Aorta (tissue), 5 donors: ENCODE data around the gene ABCC4. TPM values are rescaled to one million over a fixed set of nuclear protein-coding genes. Genes with fewer than 3 reads are reported as not detected.
"Not testable (repeated sequence)": the region's sequence is repeated elsewhere in the genome, so short reads cannot be mapped to it uniquely, and the experiment has no call there.

Experiments
- ATAC-seq: fragments of 200-7000 bp; cut with Tn5 transposase; one replicate; pipeline ENCODE4 v1.9.1; 2022; ENCODE audit warnings: moderate library complexity; ENCODE audit not compliant: low FRiP score
- DNase-seq, 2 donors: peaks; one replicate each; pipeline ENCODE4 v3.0.0-alpha.2; 2020
- H3K27ac ChIP-seq, 2 donors: one replicate each; pipeline ENCODE4 v1.5.1; 2013; ENCODE audit warnings: low read length in 2 of 2, mild to moderate bottlenecking in 2 of 2, moderate library complexity in 2 of 2, control low read depth in 1 of 2, inconsistent platforms in 1 of 2, low read depth in 1 of 2
- H3K27me3 ChIP-seq, 2 donors: one replicate each; pipeline ENCODE4 v1.6.1; 2013; ENCODE audit warnings: control low read depth in 1 of 2, low read length in 1 of 2, mild to moderate bottlenecking in 1 of 2, moderate library complexity in 1 of 2; ENCODE audit not compliant: insufficient read depth in 2 of 2, control insufficient read depth in 1 of 2
- H3K36me3 ChIP-seq, 2 donors: one replicate each; pipeline ENCODE4 v1.6.1; 2013; ENCODE audit warnings: control low read depth in 1 of 2, low read length in 1 of 2, mild to moderate bottlenecking in 1 of 2; ENCODE audit not compliant: insufficient read depth in 2 of 2, control insufficient read depth in 1 of 2
- H3K4me1 ChIP-seq, 2 donors: one replicate each; pipeline ENCODE4 v1.6.1; 2013; ENCODE audit warnings: low read length in 2 of 2, control low read depth in 1 of 2, mild to moderate bottlenecking in 1 of 2, moderate library complexity in 1 of 2; ENCODE audit not compliant: insufficient read depth in 2 of 2, control insufficient read depth in 1 of 2
- H3K4me3 ChIP-seq, 2 donors: one replicate each; pipeline ENCODE4 v1.5.1; 2013; ENCODE audit warnings: low read length in 2 of 2, control low read depth in 1 of 2, mild to moderate bottlenecking in 1 of 2
- H3K9me3 ChIP-seq: one replicate; pipeline ENCODE4 v1.6.1; 2013; ENCODE audit warnings: mild to moderate bottlenecking, low read length; ENCODE audit not compliant: control insufficient read depth
- WGBS, 2 donors: extraction: QIAGEN DNeasy Blood & Tissue Kit; methylation state at CpG; one replicate each; pipeline ENCODE4 v1.1.7; 2013; 5-methylcytosine and 5-hydroxymethylcytosine counted together
- intact Hi-C, 2 donors: fragments of 100-400 bp; cut with DNase I; formaldehyde crosslinking; loops; one replicate each; pipeline versions ENCODE4 v1.14.2 to v1.15.0; 2022
- polyA plus RNA-seq, 2 donors: library from polyadenylated mRNA; stranded (reverse); fragments of 200-250 nt; gene quantifications; one replicate each; pipeline ENCODE4 v1.2.3, GENCODE V29; 2013
- total RNA-seq, 2 donors: library from RNA; stranded (reverse); fragmentation: NEBNext Ultra II Directional; extraction: Animal tissue kit (Norgen Biotek cat#: 25700); gene quantifications; one replicate each; pipeline ENCODE4 v1.2.1, GENCODE V29; 2021
- donor health status: healthy with polysubstance abuse.
- donor health status: Bipolar disorder and iron deficiency.
- donor health status: DM: no; HTN: no; CAD: no.
- donor health status: DM: no; HTN: no; CAD: no.
- donor health status: DM: yes; HTN: yes; CAD: no.

The ABCC4 gene
- total and polyA plus RNA-seq, 4 donors, result 0.38 to 18.6 (median 5.9) TPM

- Histone ChIP-seq H3K36me3 (no peaks in the 10 kb centered on the region), H3K4me3 (no peak overlapping the region), H3K27me3 (no peaks in the 10 kb centered on the region), H3K4me1 (no peaks in the 10 kb centered on the region), H3K27ac (no peak overlapping the region), H3K9me3 (no peaks in the 10 kb centered on the region)
- intact Hi-C loops, result no loop called here
- no peak for ATAC-seq
- DNase-seq, result no peak
- WGBS, 2 donors, result 64 to 66% methylated on average over 5 of the region's 5 CpGs
These were observed 118.5 kb downstream of the ABCC4 start for GRCh38 chr13:95182570-95183265.

DNA sequence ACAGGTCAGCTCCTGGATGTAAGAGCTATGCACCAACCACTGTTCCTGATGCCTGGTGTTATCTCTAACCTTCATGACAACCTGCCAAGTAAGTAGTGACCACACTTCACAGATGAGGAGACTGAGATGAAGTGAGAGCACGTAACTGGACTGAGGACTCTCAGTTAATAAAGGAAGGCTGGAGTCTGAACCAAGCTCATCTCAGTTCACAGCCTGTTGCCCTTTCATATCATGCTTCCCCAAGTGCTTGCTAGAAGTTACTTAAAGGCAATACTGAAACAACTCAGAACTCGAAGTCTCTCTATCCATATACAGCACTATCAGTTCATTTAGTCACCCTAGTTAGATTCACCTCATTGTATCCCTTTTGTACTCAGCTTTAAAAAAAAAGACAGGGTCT lies 119.7 kb downstream of the ABCC4 start:
- no peak overlapping the region for H3K27ac ChIP-seq
- 75 to 93% methylated on average over 2 of the region's 2 CpGs for WGBS, 2 donors
- H3K4me1 ChIP-seq, result no peaks in the 10 kb centered on the region
- H3K27me3 ChIP-seq, result no peaks in the 10 kb centered on the region
- H3K36me3 ChIP-seq, result no peaks in the 10 kb centered on the region
- intact Hi-C loops, result no loop called here
- no peak overlapping the region for H3K4me3 ChIP-seq
- ATAC-seq (no peak), DNase-seq (no peak)
- H3K9me3 ChIP-seq, result no peaks in the 10 kb centered on the region

DNA sequence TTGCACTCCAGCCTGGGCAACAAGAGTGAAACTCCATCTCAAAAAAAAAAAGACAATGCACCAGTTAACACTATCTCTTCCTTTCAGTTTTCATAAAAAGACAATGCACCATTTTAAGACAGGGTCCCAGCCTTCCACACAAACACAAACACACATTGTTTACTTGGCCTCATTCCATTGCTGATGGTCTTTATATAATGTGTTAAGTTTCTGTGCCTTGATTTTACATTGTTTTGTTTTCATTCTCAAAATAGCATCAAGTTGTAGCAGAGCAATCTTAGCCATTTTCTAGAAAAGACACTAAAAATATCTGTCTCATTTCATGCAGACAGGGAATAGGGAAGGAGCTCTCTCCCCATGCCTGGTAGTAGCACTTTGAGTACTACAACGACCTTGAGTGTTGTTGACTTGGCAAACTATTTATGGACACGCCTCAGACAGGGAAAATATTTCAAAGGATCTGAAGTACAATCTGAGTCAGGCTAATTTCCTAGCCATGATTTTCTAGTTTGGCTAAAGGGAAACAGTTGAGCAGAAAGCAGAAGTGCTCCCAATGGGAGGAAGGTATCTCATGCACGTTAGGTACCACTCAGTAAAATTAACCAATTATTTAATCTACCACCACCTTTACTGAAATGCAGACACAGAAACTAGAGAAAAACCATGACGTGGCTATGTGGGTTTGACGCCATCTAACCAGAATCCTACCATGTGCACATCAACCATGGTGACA lies 120.6 kb downstream of the ABCC4 start:
- no peaks in the 10 kb centered on the region for H3K36me3 ChIP-seq
- no peak overlapping the region for H3K4me3 ChIP-seq
- DNase-seq (no peak), ATAC-seq (no peak)
- no peak overlapping the region for H3K27ac ChIP-seq
- H3K9me3 ChIP-seq, result no peaks in the 10 kb centered on the region
- H3K4me1 ChIP-seq, result no peaks in the 10 kb centered on the region
- no peaks in the 10 kb centered on the region for H3K27me3 ChIP-seq
- intact Hi-C loops, result no loop called here
- whole genome bisulfite sequencing, 2 donors, result 51 to 53% methylated on average over 5 of the region's 5 CpGs

DNA sequence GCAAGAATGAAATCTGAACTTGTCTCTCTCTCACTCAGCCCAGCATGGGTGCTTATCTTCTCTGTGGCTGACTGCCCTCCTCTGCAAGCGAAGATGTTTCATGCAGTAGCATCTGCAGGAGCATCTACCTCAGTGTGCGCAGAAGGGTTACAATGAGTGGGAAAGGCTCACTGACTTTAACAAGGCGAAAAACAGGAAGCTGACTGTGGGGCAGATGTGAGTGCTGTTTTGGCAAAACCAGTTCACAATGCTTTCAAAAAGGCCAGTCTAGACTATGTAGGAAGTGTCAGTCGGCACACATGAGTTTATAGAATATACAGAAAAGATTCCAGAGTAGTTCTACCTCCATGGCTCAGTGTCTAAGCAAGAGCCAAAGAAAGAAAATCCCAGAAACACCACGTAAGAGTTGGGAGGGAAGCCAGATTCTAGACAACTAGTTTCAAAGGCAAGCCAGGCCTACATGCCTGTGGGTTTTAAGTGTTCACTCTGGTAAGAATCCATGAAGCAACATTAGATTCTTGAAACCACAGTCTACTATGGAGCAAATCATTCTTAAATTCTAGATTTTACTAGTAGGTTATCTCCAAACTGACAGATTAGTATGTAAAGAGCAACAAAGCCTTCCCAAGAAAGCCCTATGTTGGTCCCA lies 124.5 kb downstream of the ABCC4 start:
- Histone ChIP-seq H3K27me3 (no peaks in the 10 kb centered on the region), H3K9me3 (no peaks in the 10 kb centered on the region), H3K27ac (no peak overlapping the region), H3K4me1 (no peaks in the 10 kb centered on the region), H3K36me3 (no peaks in the 10 kb centered on the region), H3K4me3 (no peak overlapping the region)
- no peak for ATAC-seq
- 73 to 78% methylated on average over 5 of the region's 5 CpGs for WGBS, 2 donors
- DNase-seq, result no peak
- intact Hi-C loops, result no loop called here

DNA sequence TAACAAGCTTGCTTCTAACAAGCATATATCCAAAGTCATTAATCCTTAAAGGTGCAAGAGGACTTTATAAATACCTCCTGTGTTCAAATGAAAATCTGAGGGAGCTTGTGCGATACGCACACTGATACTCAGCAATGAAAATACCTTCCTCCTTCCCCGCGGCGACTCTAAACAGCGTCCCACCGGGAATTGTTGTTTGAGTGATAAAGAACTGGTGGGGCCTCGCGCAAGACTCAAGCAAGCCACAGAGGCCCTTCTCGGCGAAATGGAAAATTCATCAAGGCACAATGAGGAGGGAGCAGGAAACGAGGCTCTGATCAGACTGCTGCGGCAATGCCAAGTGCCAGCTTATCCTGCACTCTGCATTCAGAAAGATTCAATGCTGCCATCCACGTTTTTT lies 126.7 kb downstream of the ABCC4 start:
- DNase-seq, result no peak
- 45 to 53% methylated on average over 14 of the region's 14 CpGs for WGBS, 2 donors
- H3K36me3 ChIP-seq, result no peaks in the 10 kb centered on the region
- H3K9me3 ChIP-seq, result no peaks in the 10 kb centered on the region
- intact Hi-C loops, result no loop called here
- no peaks in the 10 kb centered on the region for H3K27me3 ChIP-seq
- H3K27ac ChIP-seq, result no peak overlapping the region
- no peak overlapping the region for H3K4me3 ChIP-seq
- no peaks in the 10 kb centered on the region for H3K4me1 ChIP-seq
- ATAC-seq, result no peak

DNA sequence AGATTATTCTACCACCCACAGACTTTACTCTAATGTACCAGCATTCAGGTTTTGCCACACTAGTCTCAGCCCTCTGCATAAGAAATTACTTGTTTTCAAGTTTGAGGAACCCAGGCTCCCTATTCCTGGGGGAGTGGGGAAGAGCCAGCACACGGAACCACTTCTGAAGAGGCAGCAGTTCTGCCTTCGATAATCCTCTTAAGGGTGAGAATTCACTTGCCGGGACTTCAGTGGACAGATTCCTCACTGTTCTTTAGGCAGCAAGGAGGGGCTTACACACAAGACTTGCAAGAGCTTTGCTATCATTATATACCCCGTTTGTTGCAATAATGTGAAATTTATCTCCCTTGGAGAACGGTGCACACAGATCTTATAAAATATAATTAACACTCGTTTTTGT lies 133.1 kb downstream of the ABCC4 start:
- WGBS, 2 donors, result 92 to 94% methylated on average over 6 of the region's 6 CpGs
- intact Hi-C loops, result no loop called here
- Histone ChIP-seq H3K4me3 (no peak overlapping the region), H3K4me1 (no peaks in the 10 kb centered on the region), H3K27ac (no peak overlapping the region), H3K9me3 (no peaks in the 10 kb centered on the region), H3K36me3 (no peaks in the 10 kb centered on the region), H3K27me3 (no peaks in the 10 kb centered on the region)
- ATAC-seq (no peak), DNase-seq (no peak)

DNA sequence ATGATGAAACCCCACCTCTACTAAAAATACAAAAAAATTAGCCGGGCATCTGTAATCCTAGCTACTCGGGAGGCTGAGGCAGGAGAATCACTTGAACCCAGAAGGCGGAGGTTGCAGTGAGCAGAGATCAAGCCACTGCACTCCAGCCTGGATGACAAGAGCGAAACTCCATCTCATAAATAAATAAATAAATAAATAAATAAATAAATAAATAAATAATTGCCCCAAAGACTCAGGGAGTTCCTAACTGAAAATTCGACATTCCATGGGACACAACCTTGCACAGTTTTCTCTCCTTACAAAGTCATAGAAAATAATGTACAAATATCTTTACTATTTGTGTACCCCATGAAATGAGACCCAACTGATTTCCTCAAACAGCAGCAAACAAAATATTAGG lies 134.2 kb downstream of the ABCC4 start:
- WGBS, 2 donors, result 98% methylated on average over 5 of the region's 5 CpGs
- DNase-seq, H3K4me1 ChIP-seq, H3K27ac ChIP-seq, H3K27me3 ChIP-seq, H3K4me3 ChIP-seq, H3K9me3 ChIP-seq, H3K36me3 ChIP-seq, ATAC-seq, intact Hi-C loops: not testable (repeated sequence)

DNA sequence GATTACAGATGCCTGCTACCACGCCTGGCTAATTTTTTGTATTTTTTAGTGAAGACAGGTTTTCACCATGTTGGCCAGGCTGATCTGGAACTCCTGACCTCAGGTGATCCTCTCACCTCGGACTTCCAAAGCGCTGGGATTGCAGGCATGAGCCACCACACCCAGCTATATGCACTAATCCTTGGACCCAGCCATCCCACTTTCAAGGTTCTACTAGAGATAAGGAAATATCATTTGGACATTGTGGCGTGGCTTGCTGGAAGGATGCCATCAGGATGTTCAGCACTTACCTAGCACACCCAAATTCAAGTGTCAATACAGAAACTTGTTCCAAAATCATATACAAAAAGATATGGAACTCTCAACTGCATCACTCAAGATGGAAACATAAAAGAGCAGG lies 136.4 kb downstream of the ABCC4 start:
- DNase-seq, result no peak
- Histone ChIP-seq H3K4me3 (no peak overlapping the region), H3K27me3 (no peaks in the 10 kb centered on the region), H3K9me3 (no peaks in the 10 kb centered on the region), H3K4me1 (no peaks in the 10 kb centered on the region), H3K27ac (no peak overlapping the region), H3K36me3 (no peaks in the 10 kb centered on the region)
- 96 to 97% methylated on average over 4 of the region's 4 CpGs for WGBS, 2 donors
- intact Hi-C loops, result no loop called here
- ATAC-seq, result no peak
